Tibial nerve (tissue), 4 donors: ENCODE data around the gene SEC16A.

ENCODE experiments used
- CTCF ChIP-seq, 5 experiments: fragments of 200-600 bp in 3 of 5; fragments of 450-650 bp in 2 of 5; sonication (generic) in 3 of 5; IDR thresholded peaks; one replicate each; pipeline ENCODE4 v1.5.1; 2016 to 2019; ENCODE audit warnings: antibody characterized with exemption in 5 of 5, mild to moderate bottlenecking in 3 of 5, moderate library complexity in 2 of 5
- EP300 ChIP-seq, 2 donors: sonication (generic); formaldehyde crosslinking; IDR thresholded peaks; one replicate each; pipeline ENCODE4 v1.6.1; 2017; ENCODE audit warnings: antibody characterized with exemption in 2 of 2, mild to moderate bottlenecking in 1 of 2

DNA sequence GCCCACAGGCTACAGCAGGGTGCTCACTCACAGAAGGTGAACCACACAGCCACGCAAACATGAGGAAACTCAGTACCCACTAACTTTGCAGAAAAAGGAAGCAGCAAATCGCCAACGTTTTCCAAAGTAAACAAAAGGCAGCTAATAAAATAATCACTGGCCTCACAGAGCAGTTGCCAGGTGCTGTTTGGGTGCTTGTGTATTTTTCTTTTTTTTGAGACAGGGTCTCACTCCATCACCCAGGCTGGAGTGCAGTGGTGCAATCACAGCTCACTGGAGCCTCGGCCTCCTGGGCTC lies 86.7 kb downstream of the SEC16A start:
- TF ChIP-seq EP300 (IDR thresholded peaks at IDR 0.05) (no peak), CTCF (IDR thresholded peaks at IDR 0.05) (no peak)
